ENCODE data around the gene LATS1. TPM values are rescaled to one million over a fixed set of nuclear protein-coding genes. Genes with fewer than 3 reads are reported as not detected.
"Not testable (repeated sequence)": the region's sequence is repeated elsewhere in the genome, so short reads cannot be mapped to it uniquely, and the experiment has no call there.

The LATS1 gene
- total RNA-seq, 2 experiments from 2014 or later, result 37.7 to 38.5 TPM

- peaks cover 15% of the 10 kb centered on the region for H3K4me1 Mint-ChIP-seq
- not testable (repeated sequence) for H3K27ac Mint-ChIP-seq; H3K9me3 Mint-ChIP-seq; ATAC-seq (ENCODE audit: low read depth); DNase-seq; H3K4me3 Mint-ChIP-seq; H3K27me3 Mint-ChIP-seq
- POLR2A ChIA-PET, result interaction anchor here (0.7 kb wide), 1 partner anchor 328 kb away, joined by 3 read pairs; no protein-coding TSS in a partner anchor
- peaks cover 33% of the 10 kb centered on the region for H3K36me3 Mint-ChIP-seq
These were observed 36.1 kb downstream of the LATS1 start for GRCh38 chr6:149681845-149682244.

GRCh38 chr6:149681209-149681608 lies 36.7 kb downstream of the LATS1 start:
- H3K27ac Mint-ChIP-seq, result no peak overlapping the region
- no peaks in the 10 kb centered on the region for H3K27me3 Mint-ChIP-seq
- DNase-seq, result no peak
- no peak for ATAC-seq (ENCODE audit: low read depth)
- no peaks in the 10 kb centered on the region for H3K9me3 Mint-ChIP-seq
- POLR2A ChIA-PET, result interaction anchor here (0.7 kb wide), 1 partner anchor 329 kb away, joined by 3 read pairs; no protein-coding TSS in a partner anchor
- H3K36me3 Mint-ChIP-seq, result peaks cover 34% of the 10 kb centered on the region
- H3K4me3 Mint-ChIP-seq, result no peak overlapping the region
- H3K4me1 Mint-ChIP-seq, result peaks cover 9% of the 10 kb centered on the region

GRCh38 chr6:149680503-149680902 lies 37.4 kb downstream of the LATS1 start:
- no peak for ATAC-seq (ENCODE audit: low read depth)
- POLR2A ChIA-PET, result no interaction called here
- Mint-ChIP-seq H3K27ac (no peak overlapping the region), H3K36me3 (peaks cover 35% of the 10 kb centered on the region), H3K9me3 (no peaks in the 10 kb centered on the region), H3K27me3 (no peaks in the 10 kb centered on the region), H3K4me1 (peaks cover 7% of the 10 kb centered on the region), H3K4me3 (no peak overlapping the region)
- no peak for DNase-seq

- not testable (repeated sequence) for DNase-seq; H3K9me3 Mint-ChIP-seq; H3K27ac Mint-ChIP-seq; H3K4me3 Mint-ChIP-seq; ATAC-seq (ENCODE audit: low read depth); H3K27me3 Mint-ChIP-seq
- POLR2A ChIA-PET, result interaction anchor here (1.7 kb wide), 1 partner anchor 12 kb away, joined by 4 read pairs; no protein-coding TSS in a partner anchor
- peaks cover 36% of the 10 kb centered on the region for H3K36me3 Mint-ChIP-seq
- H3K4me1 Mint-ChIP-seq, result peaks cover 11% of the 10 kb centered on the region
These were observed 45.6 kb downstream of the LATS1 start for GRCh38 chr6:149672265-149672664.

- Mint-ChIP-seq H3K9me3 (no peaks in the 10 kb centered on the region), H3K4me1 (peaks cover 20% of the 10 kb centered on the region), H3K27ac (no peak overlapping the region), H3K36me3 (peaks cover 23% of the 10 kb centered on the region), H3K4me3 (peak overlapping the region; percentile 28), H3K27me3 (no peaks in the 10 kb centered on the region)
- POLR2A ChIA-PET, result interaction anchor here (1.2 to 2.0 kb wide), 4 partner anchors 12 to 114 kb away, joined by 4 to 6 read pairs (median 5); partner anchors contain the start of genes GINM1 and PPIL4
- ATAC-seq (ENCODE audit: low read depth) (peak; percentile 66), DNase-seq (no peak)
These were observed 57.9 kb downstream of the LATS1 start for GRCh38 chr6:149660028-149660427.

- Mint-ChIP-seq H3K27me3 (no peaks in the 10 kb centered on the region), H3K36me3 (peaks cover 19% of the 10 kb centered on the region), H3K27ac (no peak overlapping the region), H3K9me3 (no peaks in the 10 kb centered on the region), H3K4me1 (peaks cover 20% of the 10 kb centered on the region), H3K4me3 (no peak overlapping the region)
- POLR2A ChIA-PET, result no interaction called here
- no peak for DNase-seq
- ATAC-seq (ENCODE audit: low read depth), result no peak
These were observed 60.5 kb downstream of the LATS1 start for GRCh38 chr6:149657441-149657840.

- H3K4me1 Mint-ChIP-seq, result peaks cover 10% of the 10 kb centered on the region
- H3K36me3 Mint-ChIP-seq, result peaks cover 5% of the 10 kb centered on the region
- H3K27me3 Mint-ChIP-seq, result no peaks in the 10 kb centered on the region
- no peaks in the 10 kb centered on the region for H3K9me3 Mint-ChIP-seq
- no peak for ATAC-seq (ENCODE audit: low read depth)
- POLR2A ChIA-PET, result interaction anchor here (1.0 to 1.1 kb wide), 2 partner anchors 105 to 511 kb away, joined by 3 read pairs; partner anchors contain the start of gene PPIL4
- H3K27ac Mint-ChIP-seq, result no peak overlapping the region
- no peak for DNase-seq
- no peak overlapping the region for H3K4me3 Mint-ChIP-seq
These were observed 66.8 kb downstream of the LATS1 start for GRCh38 chr6:149651056-149651455.

- POLR2A ChIA-PET, result interaction anchor here (1.1 kb wide), 1 partner anchor 69 kb away, joined by 5 read pairs; the partner anchor contains the start of gene LATS1
- Mint-ChIP-seq H3K9me3 (no peaks in the 10 kb centered on the region), H3K36me3 (peaks cover 6% of the 10 kb centered on the region), H3K4me3 (peak within 1 kb of the TSS; percentile 92), H3K4me1 (peaks cover 19% of the 10 kb centered on the region), H3K27me3 (no peaks in the 10 kb centered on the region), H3K27ac (peak within 1 kb of the TSS; percentile 86)
- DNase-seq, result peak; percentile 94
- ATAC-seq (ENCODE audit: low read depth), result peak; percentile 94
These were observed 69.5 kb downstream of the LATS1 start, which contains the start of gene KATNA1 for GRCh38 chr6:149648148-149649145. TSS of gene KATNA1 (minus strand) at chr6:149648714. CDS start at chr6:149638547, 10,167 bp downstream.

- Mint-ChIP-seq H3K27me3 (no peaks in the 10 kb centered on the region), H3K4me1 (peaks cover 20% of the 10 kb centered on the region), H3K27ac (no peak overlapping the region), H3K4me3 (peak overlapping the region; percentile 92), H3K36me3 (peaks cover 15% of the 10 kb centered on the region), H3K9me3 (no peaks in the 10 kb centered on the region)
- DNase-seq, result no peak
- no peak for ATAC-seq (ENCODE audit: low read depth)
- POLR2A ChIA-PET, result interaction anchor here (0.8 to 1.0 kb wide), 2 partner anchors 81 to 101 kb away, joined by 3 read pairs; partner anchors contain the start of genes GINM1 and PPIL4
These were observed 71.3 kb downstream of the LATS1 start for GRCh38 chr6:149646599-149646998.

- no peaks in the 10 kb centered on the region for H3K9me3 Mint-ChIP-seq
- ATAC-seq (ENCODE audit: low read depth) (no peak), DNase-seq (no peak)
- H3K4me3 Mint-ChIP-seq, result no peak overlapping the region
- peaks cover 18% of the 10 kb centered on the region for H3K4me1 Mint-ChIP-seq
- H3K36me3 Mint-ChIP-seq, result peaks cover 26% of the 10 kb centered on the region
- no peaks in the 10 kb centered on the region for H3K27me3 Mint-ChIP-seq
- POLR2A ChIA-PET, result interaction anchor here (1.0 kb wide), 1 partner anchor 15 kb away, joined by 3 read pairs; no protein-coding TSS in a partner anchor
- no peak overlapping the region for H3K27ac Mint-ChIP-seq
These were observed 74.9 kb downstream of the LATS1 start for GRCh38 chr6:149642829-149643580.

- no peak for ATAC-seq (ENCODE audit: low read depth)
- POLR2A ChIA-PET, result no interaction called here
- Mint-ChIP-seq H3K27ac (no peak overlapping the region), H3K27me3 (no peaks in the 10 kb centered on the region), H3K36me3 (peaks cover 28% of the 10 kb centered on the region), H3K9me3 (no peaks in the 10 kb centered on the region), H3K4me1 (no peaks in the 10 kb centered on the region), H3K4me3 (no peak overlapping the region)
- DNase-seq, result no peak
These were observed 81.8 kb downstream of the LATS1 start for GRCh38 chr6:149636124-149636523.

GRCh38 chr6:149634315-149634714 lies 83.6 kb downstream of the LATS1 start:
- no peak overlapping the region for H3K4me3 Mint-ChIP-seq
- H3K9me3 Mint-ChIP-seq, result no peaks in the 10 kb centered on the region
- ATAC-seq (ENCODE audit: low read depth) (no peak), DNase-seq (no peak)
- POLR2A ChIA-PET, result no interaction called here
- no peak overlapping the region for H3K27ac Mint-ChIP-seq
- H3K4me1 Mint-ChIP-seq, result peaks cover 2% of the 10 kb centered on the region
- H3K27me3 Mint-ChIP-seq, result no peaks in the 10 kb centered on the region
- H3K36me3 Mint-ChIP-seq, result peaks cover 25% of the 10 kb centered on the region
